Panc1 (cell line): ENCODE measurements around the gene TULP1. TPM values are rescaled to one million over a fixed set of nuclear protein-coding genes. Genes with fewer than 3 reads are reported as not detected.

Experiments
- ATAC-seq: fragments of 200-7000 bp; cut with Tn5 transposase; 2 replicates; pipeline ENCODE4 v1.9.1; 2020; ENCODE audit warnings: mild to moderate bottlenecking, moderate library complexity
- Bru-seq: library from RNA; stranded (reverse); fragments of 400-500 nt; gene quantifications from one replicate; lab custom pipeline; 2021; lab: Mats Ljungman, UMichigan
- BruChase-seq, 2 experiments: library from RNA; stranded (reverse); fragments of 400-500 nt; gene quantifications; one replicate each; lab custom pipeline; 2021; lab: Mats Ljungman, UMichigan
- BruUV-seq: library from RNA; stranded (reverse); fragments of 400-500 nt; replicated peaks from 2 replicates; lab custom pipeline; 2021; lab: Mats Ljungman, UMichigan
- CTCF ChIA-PET: fragments of 300-600 bp; sonication (Branson Sonifier 250); formaldehyde crosslinking; loops from one replicate; lab custom pipeline; 2022; ENCODE audit warnings: antibody characterized with exemption; lab: Charles Lee
- POLR2A ChIA-PET: fragments of 300-600 bp; sonication (Branson Sonifier 250); formaldehyde crosslinking; loops from one replicate; lab custom pipeline; 2022; ENCODE audit warnings: antibody characterized with exemption; lab: Charles Lee
- DNase-seq: peaks from one replicate; pipeline ENCODE4 v3.0.0-alpha.2; 2010; ENCODE audit warnings: low read depth, low spot score
- H3K27ac ChIP-seq: 2 replicates; pipeline ENCODE4 v1.5.1; 2011; ENCODE audit warnings: mild to moderate bottlenecking, low read length, inconsistent platforms
- H3K27me3 ChIP-seq: fragments of 200-500 bp; sonication (Bioruptor generic); 2 replicates; pipeline ENCODE4 v1.6.0; 2014; ENCODE audit warnings: low read length, inconsistent platforms; ENCODE audit not compliant: control insufficient read depth, insufficient read depth
- H3K36me3 ChIP-seq: fragments of 200-500 bp; sonication (Bioruptor generic); 2 replicates; pipeline ENCODE4 v1.5.1; 2014; ENCODE audit warnings: inconsistent platforms, mild to moderate bottlenecking, low read length, moderate library complexity; ENCODE audit not compliant: control insufficient read depth, insufficient read depth
- H3K4me1 ChIP-seq: 2 replicates; pipeline ENCODE4 v1.5.1; 2011; ENCODE audit warnings: inconsistent platforms, mild to moderate bottlenecking, low read length, moderate library complexity; ENCODE audit not compliant: control insufficient read depth, insufficient read depth
- H3K4me3 ChIP-seq, 2 experiments: 2 replicates each; pipeline ENCODE4 v1.5.1; 2011 to 2012; ENCODE audit warnings: low read depth in 2 of 2, low read length in 2 of 2, mild to moderate bottlenecking in 2 of 2, inconsistent platforms in 1 of 2, moderate library complexity in 1 of 2
- H3K9me3 ChIP-seq: fragments of 200-500 bp; sonication (Bioruptor generic); 2 replicates; pipeline ENCODE4 v1.5.1; 2014; ENCODE audit warnings: low read depth, mild to moderate bottlenecking, inconsistent platforms, low read length, moderate library complexity; ENCODE audit not compliant: control insufficient read depth, insufficient read depth
- CTCF ChIP-seq: fragments of 450-650 bp; IDR thresholded peaks from 2 replicates; pipeline ENCODE4 v1.5.1; 2017; ENCODE audit warnings: mild to moderate bottlenecking
- POLR2AphosphoS5 ChIP-seq: IDR thresholded peaks from 2 replicates; pipeline ENCODE4 v1.6.1; 2012; ENCODE audit warnings: mild to moderate bottlenecking, low read depth, low read length, moderate library complexity
- REST ChIP-seq, 2 experiments: IDR thresholded peaks; 2 replicates each; pipeline ENCODE4 v1.6.1; 2011 to 2012; ENCODE audit warnings: low read depth in 2 of 2, control low read depth in 1 of 2, low read length in 1 of 2, mild to moderate bottlenecking in 1 of 2, moderate library complexity in 1 of 2; ENCODE audit not compliant: insufficient read depth in 1 of 2
- SIN3A ChIP-seq: IDR thresholded peaks from 2 replicates; pipeline ENCODE4 v1.6.1; 2012; ENCODE audit warnings: low read depth, mild to moderate bottlenecking, low read length, moderate library complexity, borderline replicate concordance; ENCODE audit not compliant: insufficient read depth
- TCF7L2 ChIP-seq: IDR thresholded peaks from 2 replicates; pipeline ENCODE4 v1.6.1; 2011; ENCODE audit warnings: mild to moderate bottlenecking, low read depth, low read length, inconsistent platforms
- in situ Hi-C: cut with HindIII; loops from 2 replicates; pipeline ENCODE4 v1.10.0; 2016; ENCODE audit warnings: low sequenced_read_pairs, low pct_unique_long_range_greater_than_20kb
- intact Hi-C: fragments of 100-400 bp; cut with micrococcal nuclease; formaldehyde crosslinking; loops from one replicate; pipeline ENCODE4 v1.10.0; 2022; ENCODE audit not compliant: unreplicated experiment
- long read RNA-seq: library from polyadenylated mRNA; unstranded; transcript quantifications from one replicate; pipeline ENCODE4 v2.0.0, GENCODE V29; 2021; ENCODE audit not compliant: unreplicated experiment
- polyA plus RNA-seq: library from polyadenylated mRNA; unstranded; fragments of >200 nt; gene quantifications from one replicate; pipeline ENCODE4 v1.2.1, GENCODE V29; 2012; ENCODE audit warnings: missing spikeins; ENCODE audit not compliant: insufficient read length
- total RNA-seq: library from RNA; stranded (reverse); gene quantifications from one replicate; pipeline ENCODE4 v1.2.1, GENCODE V29; 2021; ENCODE audit not compliant: unreplicated experiment

TULP1 gene
- total RNA-seq, result not detected
- polyA plus RNA-seq, result not detected
- not detected for Bru-seq, nascent RNA
- not detected for BruChase-seq, experiment 1, labeled RNA remaining after a 2-hour chase
- not detected for BruChase-seq, experiment 2, labeled RNA remaining after a 6-hour chase
- long read RNA-seq, result 0 reads

- Histone ChIP-seq H3K4me1 (no peaks in the 10 kb centered on the region), H3K36me3 (no peaks in the 10 kb centered on the region), H3K27me3 (no peaks in the 10 kb centered on the region), H3K4me3 (no peak within 1 kb of the TSS), H3K9me3 (no peaks in the 10 kb centered on the region), H3K27ac (no peak within 1 kb of the TSS)
- no TSS peak for BruUV-seq
- no peak for TF ChIP-seq TCF7L2
- no peak for TF ChIP-seq REST (IDR thresholded peaks at IDR 0.05; ENCODE audit: insufficient read depth in 1 of 2, low read depth in 2 of 2, low read length in 1 of 2)
- TF ChIP-seq POLR2AphosphoS5, result no peak
- no peak for ATAC-seq
- in situ Hi-C loops (no loop called here), intact Hi-C loops (no loop called here)
- DNase-seq, result no peak
- ChIA-PET CTCF (no interaction called here), POLR2A (no interaction called here)
Measured at GRCh38 chr6:35512740-35513139, at the start of gene TULP1. TSS of gene TULP1 (minus strand) at chr6:35512896. CDS start at chr6:35512858, 38 bp downstream.

- peaks cover 13% of the 10 kb centered on the region; the same call in 1 of the 2 replicates for H3K27me3 ChIP-seq
- ChIA-PET POLR2A (interaction anchor here (0.5 kb wide), 1 partner anchor 41 kb away, joined by 5 read pairs; no protein-coding TSS in a partner anchor), CTCF (no interaction called here)
- BruUV-seq, result no TSS peak
- H3K4me1 ChIP-seq, result no peaks in the 10 kb centered on the region
- intact Hi-C loops, result no loop called here
- in situ Hi-C loops, result no loop called here
- no peak overlapping the region for H3K27ac ChIP-seq
- H3K36me3 ChIP-seq, result no peaks in the 10 kb centered on the region
- H3K4me3 ChIP-seq, result no peak overlapping the region
- H3K9me3 ChIP-seq, result no peaks in the 10 kb centered on the region
- no peak for DNase-seq
- TF ChIP-seq REST (IDR thresholded peaks at IDR 0.05; ENCODE audit: insufficient read depth in 1 of 2, low read depth in 2 of 2, low read length in 1 of 2), result no peak
- ATAC-seq, result no peak
Measured at GRCh38 chr6:35562060-35562459, 49.4 kb upstream of the TULP1 start.

- no peak for TF ChIP-seq CTCF
- TF ChIP-seq SIN3A, result no peak
- no peak for TF ChIP-seq POLR2AphosphoS5
- no peak for TF ChIP-seq REST (IDR thresholded peaks at IDR 0.05; ENCODE audit: insufficient read depth in 1 of 2, low read depth in 2 of 2, low read length in 1 of 2)
- no peak for TF ChIP-seq TCF7L2
- in situ Hi-C loops (no loop called here), intact Hi-C loops (no loop called here)
- ChIA-PET POLR2A (interaction anchor here (0.6 kb wide), 1 partner anchor 276 kb away, joined by 3 read pairs; no protein-coding TSS in a partner anchor), CTCF (no interaction called here)
- ATAC-seq (no peak), DNase-seq (no peak)
- no peaks in the 10 kb centered on the region for H3K4me1 ChIP-seq
- H3K27ac ChIP-seq, result no peak overlapping the region
- H3K4me3 ChIP-seq, result no peak overlapping the region
- H3K27me3 ChIP-seq, result peaks cover 13% of the 10 kb centered on the region; the same call in 1 of the 2 replicates
- H3K36me3 ChIP-seq, result no peaks in the 10 kb centered on the region
- no TSS peak for BruUV-seq
- H3K9me3 ChIP-seq, result no peaks in the 10 kb centered on the region
Measured at GRCh38 chr6:35561113-35561512, 48.4 kb upstream of the TULP1 start.
